PC-3 (cell line): ENCODE measurements around the gene TSPAN32. TPM values are rescaled to one million over a fixed set of nuclear protein-coding genes. Genes with fewer than 3 reads are reported as not detected.
"Not testable (repeated sequence)": the region's sequence is repeated elsewhere in the genome, so short reads cannot be mapped to it uniquely, and the experiment has no call there.

Experiments used
- ATAC-seq: fragments of 200-7000 bp; cut with Tn5 transposase; 2 replicates; pipeline ENCODE4 v1.9.1; 2020; ENCODE audit warnings: mild to moderate bottlenecking, moderate library complexity
- BruUV-seq: library from RNA; stranded (reverse); fragments of 400-500 nt; replicated peaks from 2 replicates; lab custom pipeline; 2021; lab: Mats Ljungman, UMichigan
- CTCF ChIA-PET: fragments of 300-600 bp; sonication (Branson Sonifier 250); formaldehyde crosslinking; loops from one replicate; lab custom pipeline; 2022; ENCODE audit warnings: antibody characterized with exemption; lab: Charles Lee
- POLR2A ChIA-PET: fragments of 300-600 bp; sonication (Branson Sonifier 250); formaldehyde crosslinking; loops from one replicate; lab custom pipeline; 2022; ENCODE audit warnings: antibody characterized with exemption; ENCODE audit not compliant: unreplicated experiment; lab: Charles Lee
- DNase-seq: peaks from one replicate; pipeline ENCODE4 v3.0.0-alpha.2; 2015
- H2AFZ ChIP-seq: fragments of 300-600 bp; sonication (generic); 2 replicates; pipeline ENCODE4 v1.6.0; 2016; ENCODE audit warnings: antibody characterized with exemption, low read length
- H3F3A ChIP-seq: fragments of 300-600 bp; sonication (generic); one replicate; pipeline ENCODE4 v1.6.0; 2017; ENCODE audit warnings: antibody characterized with exemption, low read length, control low read depth, mild to moderate bottlenecking; ENCODE audit not compliant: unreplicated experiment
- H3K27ac ChIP-seq: fragments of 300-600 bp; sonication (generic); 2 replicates; pipeline ENCODE4 v1.5.1; 2016; ENCODE audit warnings: mild to moderate bottlenecking, low read length
- H3K27me3 ChIP-seq: fragments of 300-600 bp; sonication (generic); 2 replicates; pipeline ENCODE4 v1.6.1; 2016; ENCODE audit warnings: low read length, mixed read lengths
- H3K36me3 ChIP-seq: fragments of 300-600 bp; sonication (generic); 2 replicates; pipeline ENCODE4 v1.6.1; 2016; ENCODE audit warnings: low read depth, mixed run types, low read length, mixed read lengths
- H3K4me1 ChIP-seq: fragments of 300-600 bp; sonication (generic); 2 replicates; pipeline ENCODE4 v1.5.1; 2016; ENCODE audit warnings: low read length; ENCODE audit not compliant: insufficient read depth
- H3K4me2 ChIP-seq: fragments of 300-600 bp; sonication (generic); 2 replicates; pipeline ENCODE4 v1.6.0; 2016; ENCODE audit warnings: low read length
- H3K4me3 ChIP-seq: fragments of 300-600 bp; sonication (generic); 2 replicates; pipeline ENCODE4 v1.5.1; 2016; ENCODE audit warnings: mild to moderate bottlenecking, low read length, mixed read lengths
- H3K79me2 ChIP-seq: fragments of 300-600 bp; sonication (generic); 2 replicates; pipeline ENCODE4 v1.6.1; 2017; ENCODE audit warnings: low read length, mixed read lengths
- H3K9ac ChIP-seq: fragments of 300-600 bp; sonication (generic); 2 replicates; pipeline ENCODE4 v1.6.0; 2016; ENCODE audit warnings: mild to moderate bottlenecking, low read length
- H3K9me2 ChIP-seq: fragments of 300-600 bp; sonication (generic); replicated peaks from 2 replicates; pipeline ENCODE4 v1.6.1; 2016; ENCODE audit warnings: mixed run types, low read length, mixed read lengths
- H3K9me3 ChIP-seq: fragments of 300-600 bp; sonication (generic); 2 replicates; pipeline ENCODE4 v1.6.1; 2016; ENCODE audit warnings: low read length, mixed read lengths
- H4K20me1 ChIP-seq: fragments of 300-600 bp; sonication (generic); 2 replicates; pipeline ENCODE4 v1.6.1; 2016; ENCODE audit warnings: low read length, mixed read lengths
- EZH2 ChIP-seq: fragments of 300-600 bp; sonication (generic); IDR thresholded peaks from one replicate; pipeline ENCODE4 v1.6.1; 2017; ENCODE audit warnings: antibody characterized with exemption, mild to moderate bottlenecking, low read length; ENCODE audit not compliant: unreplicated experiment
- EZH2phosphoT487 ChIP-seq: fragments of 300-600 bp; sonication (generic); IDR thresholded peaks from 2 replicates; pipeline ENCODE4 v1.6.1; 2018; ENCODE audit warnings: mild to moderate bottlenecking, antibody characterized with exemption, low read length, borderline replicate concordance
- intact Hi-C: fragments of 100-400 bp; cut with micrococcal nuclease; formaldehyde crosslinking; loops from 2 replicates; pipeline ENCODE4 v1.9.0; 2023
- total RNA-seq: library from RNA; depleted of rRNA; stranded (reverse); fragments of >200 nt; gene quantifications from 2 replicates; pipeline ENCODE4 v1.2.3, GENCODE V29; 2014
- TF ChIP-seq, protein P1 (sequence below): fragments of 300-600 bp; sonication (generic); conservative IDR thresholded peaks from 2 replicates; pipeline ENCODE4 v1.5.1; 2017; ENCODE audit warnings: antibody characterized with exemption, low read depth, mild to moderate bottlenecking, low read length

The TSPAN32 gene
- total RNA-seq, 1 experiment from 2014 or later = not detected

DNA sequence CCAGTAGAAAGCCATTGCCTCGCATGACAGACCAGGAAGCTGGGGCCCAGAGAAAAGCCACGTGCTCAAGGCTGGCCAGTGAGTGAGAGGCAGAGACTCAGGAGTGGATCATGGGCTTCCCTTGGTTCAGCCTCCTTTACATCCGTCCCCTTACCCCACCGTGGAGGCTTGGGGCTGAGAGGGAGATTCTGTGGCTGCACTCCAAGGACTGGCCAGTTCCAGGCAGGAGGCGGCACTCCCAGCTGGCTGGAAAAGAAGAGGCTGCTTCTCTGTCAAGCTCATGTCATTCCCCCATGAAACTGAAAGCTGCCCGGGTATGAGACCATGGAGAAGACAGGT lies 24.8 kb upstream of the TSPAN32 start:
- H3K9me3 ChIP-seq = 0 out of 2 replicates have a peak, but pooled peaks cover 3% of the 10 kb centered on the region
- H3K9me2 ChIP-seq = no peaks in the 10 kb centered on the region
- H2AFZ ChIP-seq = no peak overlapping the region
- TF ChIP-seq, protein P1, sequence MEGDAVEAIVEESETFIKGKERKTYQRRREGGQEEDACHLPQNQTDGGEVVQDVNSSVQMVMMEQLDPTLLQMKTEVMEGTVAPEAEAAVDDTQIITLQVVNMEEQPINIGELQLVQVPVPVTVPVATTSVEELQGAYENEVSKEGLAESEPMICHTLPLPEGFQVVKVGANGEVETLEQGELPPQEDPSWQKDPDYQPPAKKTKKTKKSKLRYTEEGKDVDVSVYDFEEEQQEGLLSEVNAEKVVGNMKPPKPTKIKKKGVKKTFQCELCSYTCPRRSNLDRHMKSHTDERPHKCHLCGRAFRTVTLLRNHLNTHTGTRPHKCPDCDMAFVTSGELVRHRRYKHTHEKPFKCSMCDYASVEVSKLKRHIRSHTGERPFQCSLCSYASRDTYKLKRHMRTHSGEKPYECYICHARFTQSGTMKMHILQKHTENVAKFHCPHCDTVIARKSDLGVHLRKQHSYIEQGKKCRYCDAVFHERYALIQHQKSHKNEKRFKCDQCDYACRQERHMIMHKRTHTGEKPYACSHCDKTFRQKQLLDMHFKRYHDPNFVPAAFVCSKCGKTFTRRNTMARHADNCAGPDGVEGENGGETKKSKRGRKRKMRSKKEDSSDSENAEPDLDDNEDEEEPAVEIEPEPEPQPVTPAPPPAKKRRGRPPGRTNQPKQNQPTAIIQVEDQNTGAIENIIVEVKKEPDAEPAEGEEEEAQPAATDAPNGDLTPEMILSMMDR = no peak
- TF ChIP-seq EZH2phosphoT487 = no peak
- no peak for TF ChIP-seq EZH2
- no peaks in the 10 kb centered on the region for H3K79me2 ChIP-seq
- no peak overlapping the region for H3K9ac ChIP-seq
- H4K20me1 ChIP-seq = no peaks in the 10 kb centered on the region
- H3K36me3 ChIP-seq = no peaks in the 10 kb centered on the region
- DNase-seq = no peak
- BruUV-seq = no TSS peak
- peaks cover 15% of the 10 kb centered on the region for H3K27me3 ChIP-seq
- H3K4me1 ChIP-seq = no peaks in the 10 kb centered on the region
- no peak overlapping the region for H3K4me2 ChIP-seq
- intact Hi-C loops = no loop called here
- ChIA-PET POLR2A (no interaction called here), CTCF (interaction anchor here (1.4 kb wide), 1 partner anchor 144 kb away, joined by 3 read pairs; no protein-coding TSS in a partner anchor)
- no peak overlapping the region for H3K27ac ChIP-seq
- ATAC-seq = no peak
- H3K4me3 ChIP-seq = no peak overlapping the region
- H3F3A ChIP-seq = no peaks in the 10 kb centered on the region

DNA sequence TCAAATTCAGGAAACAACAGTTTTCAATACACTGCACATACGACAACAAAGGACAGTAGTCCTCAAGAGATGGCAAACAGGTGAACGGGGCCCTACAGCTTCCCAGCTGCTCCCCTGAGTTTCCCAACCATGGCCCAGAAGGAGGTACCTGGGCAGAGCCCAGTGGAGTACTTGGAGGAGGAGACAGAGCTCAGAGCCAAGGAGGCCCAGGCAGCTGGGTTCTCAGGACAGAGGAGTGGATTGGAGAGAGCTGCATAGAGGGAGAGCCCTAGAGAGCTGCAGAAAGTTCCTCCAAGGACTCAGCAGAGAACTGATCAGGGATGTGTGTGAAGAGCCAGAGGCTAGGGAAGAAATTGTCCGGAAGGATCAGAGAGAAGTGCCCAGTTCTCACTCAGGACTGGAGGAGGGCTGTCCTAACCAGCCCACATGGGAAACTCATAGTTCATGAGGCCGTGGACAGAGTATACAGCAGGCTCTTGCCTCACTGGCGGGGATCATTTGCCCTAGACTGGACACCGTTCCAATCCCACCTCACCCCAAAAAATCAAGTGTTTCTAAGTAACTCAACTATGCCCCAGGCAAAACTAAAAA lies 23.8 kb upstream of the TSPAN32 start:
- CTCF ChIA-PET = no interaction called here
- H3K9me2 ChIP-seq = no peaks in the 10 kb centered on the region
- intact Hi-C loops = no loop called here
- H3K27ac ChIP-seq = no peak overlapping the region
- peaks cover 25% of the 10 kb centered on the region for H3K27me3 ChIP-seq
- ATAC-seq (no peak), DNase-seq (no peak)
- TF ChIP-seq EZH2 (no peak), EZH2phosphoT487 (no peak)
- TF ChIP-seq, protein P1 = no peak
- H3K36me3 ChIP-seq = no peaks in the 10 kb centered on the region
- POLR2A ChIA-PET = no interaction called here
- 0 out of 2 replicates have a peak, but pooled peaks cover 3% of the 10 kb centered on the region for H3K9me3 ChIP-seq
- no peak overlapping the region for H3K9ac ChIP-seq
- H3F3A ChIP-seq = no peaks in the 10 kb centered on the region
- H4K20me1 ChIP-seq = no peaks in the 10 kb centered on the region
- H3K4me1 ChIP-seq = no peaks in the 10 kb centered on the region
- H3K4me2 ChIP-seq = no peak overlapping the region
- no peak overlapping the region for H3K4me3 ChIP-seq
- no peak overlapping the region for H2AFZ ChIP-seq
- no peaks in the 10 kb centered on the region for H3K79me2 ChIP-seq
- BruUV-seq = no TSS peak

DNA sequence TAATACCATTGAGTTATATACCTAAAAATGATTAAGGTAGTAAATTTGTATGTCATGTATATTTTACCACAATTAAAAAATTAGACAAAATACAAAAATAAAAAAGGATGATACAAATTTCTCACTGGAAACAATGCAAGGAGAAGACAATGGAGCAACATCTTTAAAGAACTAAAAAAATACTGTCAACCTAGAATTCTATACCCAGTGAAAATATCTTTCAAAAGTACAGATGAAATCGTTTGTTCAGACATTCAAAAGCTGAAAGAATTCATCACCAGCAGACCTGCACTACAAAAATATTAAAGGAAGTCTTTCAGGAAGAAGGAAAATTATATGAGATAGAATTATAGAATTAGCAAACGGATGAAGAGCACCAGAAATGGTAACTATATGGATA lies 21.6 kb upstream of the TSPAN32 start:
- no peak overlapping the region for H3K27ac ChIP-seq
- peaks cover 38% of the 10 kb centered on the region for H3K27me3 ChIP-seq
- intact Hi-C loops = no loop called here
- H3K36me3 ChIP-seq = no peaks in the 10 kb centered on the region
- no peaks in the 10 kb centered on the region for H4K20me1 ChIP-seq
- ChIA-PET POLR2A (no interaction called here), CTCF (no interaction called here)
- BruUV-seq = no TSS peak
- H2AFZ ChIP-seq = no peak overlapping the region
- no peak for ATAC-seq
- TF ChIP-seq EZH2 = no peak
- no peak for TF ChIP-seq EZH2phosphoT487
- TF ChIP-seq, protein P1 = no peak
- no peak overlapping the region for H3K4me2 ChIP-seq
- no peak overlapping the region for H3K4me3 ChIP-seq
- no peak overlapping the region for H3K9ac ChIP-seq
- no peaks in the 10 kb centered on the region for H3F3A ChIP-seq
- H3K9me2 ChIP-seq = no peaks in the 10 kb centered on the region
- H3K79me2 ChIP-seq = no peaks in the 10 kb centered on the region
- no peaks in the 10 kb centered on the region for H3K4me1 ChIP-seq
- 0 out of 2 replicates have a peak, but pooled peaks cover 3% of the 10 kb centered on the region for H3K9me3 ChIP-seq
- DNase-seq = no peak

DNA sequence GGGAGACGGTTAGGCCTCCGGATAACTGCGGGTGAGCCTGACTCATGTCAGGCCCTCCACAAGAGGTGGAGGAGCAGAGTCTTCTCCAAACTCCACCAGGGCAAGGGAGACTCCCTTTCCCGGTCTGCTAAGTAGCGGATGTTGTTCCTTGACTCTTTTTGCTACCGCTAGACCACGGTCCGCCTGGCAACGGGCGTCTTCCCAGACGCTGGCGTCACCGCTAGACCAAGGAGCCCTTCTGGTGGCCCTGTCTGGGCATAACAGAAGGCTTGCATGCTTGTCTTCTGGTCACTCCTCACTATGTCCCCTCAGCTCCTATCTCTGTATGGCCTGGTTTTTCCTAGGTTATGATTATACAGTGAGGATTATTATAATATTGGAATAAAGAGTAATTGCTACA lies 15.5 kb upstream of the TSPAN32 start:
- ATAC-seq, H3K4me2 ChIP-seq, POLR2A ChIA-PET, H3K36me3 ChIP-seq, H3K27ac ChIP-seq, BruUV-seq, H3K9ac ChIP-seq, H3K4me3 ChIP-seq, H3K9me3 ChIP-seq, H3K79me2 ChIP-seq, DNase-seq, H2AFZ ChIP-seq, H3K9me2 ChIP-seq, H3F3A ChIP-seq, CTCF ChIA-PET, H4K20me1 ChIP-seq, intact Hi-C loops, H3K4me1 ChIP-seq: not testable (repeated sequence)
- H3K27me3 ChIP-seq = peaks cover 45% of the 10 kb centered on the region
